ENCODE data around the gene RFX1.
A peak's percentile ranks its signal among the peaks of the same experiment; 100 is the strongest.

The RFX1 gene

DNA sequence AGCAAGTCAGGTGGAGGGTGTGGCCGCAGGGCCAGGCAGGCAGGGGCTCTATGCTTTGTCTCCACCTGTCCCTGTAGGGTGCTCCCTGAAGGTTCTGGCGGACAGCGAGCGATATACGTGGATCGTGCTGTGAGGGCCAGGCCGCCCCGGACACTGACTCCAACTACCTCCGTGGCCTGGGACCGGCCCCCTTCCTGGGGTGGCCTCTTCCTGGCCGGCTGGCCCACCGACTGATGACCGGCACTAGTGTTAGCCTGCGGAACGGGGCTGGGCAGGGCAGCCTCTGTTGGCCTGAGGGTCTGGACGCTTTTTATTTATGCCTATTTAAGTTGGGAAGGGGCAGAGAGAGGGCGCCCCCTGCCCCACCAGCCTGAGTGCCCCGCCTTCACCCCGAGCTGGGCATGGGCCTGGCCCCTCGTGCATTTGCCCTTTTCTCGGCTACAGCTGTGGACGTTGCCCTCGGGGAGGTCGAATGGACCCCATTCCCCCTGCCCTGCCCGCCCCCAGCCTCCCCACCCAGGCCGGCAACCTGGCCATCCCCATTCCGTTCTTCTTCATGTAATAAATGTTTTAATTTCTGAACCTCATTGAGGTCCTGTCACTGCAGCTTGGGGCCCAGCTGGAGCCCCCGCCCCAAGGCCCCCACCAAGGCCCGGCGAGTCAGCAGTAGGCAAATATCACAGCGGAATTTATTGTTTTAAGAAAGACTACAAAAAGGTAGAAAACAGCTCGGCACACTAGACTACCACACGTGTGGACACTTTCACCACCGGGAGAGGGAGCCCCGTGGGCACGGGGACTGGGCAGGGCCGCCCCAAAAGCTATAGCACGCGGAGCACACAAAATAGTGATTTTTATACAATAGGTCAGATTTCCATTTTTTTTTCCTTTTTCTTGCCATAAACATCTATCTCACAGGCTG, 45.0 kb downstream of the RFX1 start:
- no peak for DNase-seq (ENCODE audit: low read depth)

DNA sequence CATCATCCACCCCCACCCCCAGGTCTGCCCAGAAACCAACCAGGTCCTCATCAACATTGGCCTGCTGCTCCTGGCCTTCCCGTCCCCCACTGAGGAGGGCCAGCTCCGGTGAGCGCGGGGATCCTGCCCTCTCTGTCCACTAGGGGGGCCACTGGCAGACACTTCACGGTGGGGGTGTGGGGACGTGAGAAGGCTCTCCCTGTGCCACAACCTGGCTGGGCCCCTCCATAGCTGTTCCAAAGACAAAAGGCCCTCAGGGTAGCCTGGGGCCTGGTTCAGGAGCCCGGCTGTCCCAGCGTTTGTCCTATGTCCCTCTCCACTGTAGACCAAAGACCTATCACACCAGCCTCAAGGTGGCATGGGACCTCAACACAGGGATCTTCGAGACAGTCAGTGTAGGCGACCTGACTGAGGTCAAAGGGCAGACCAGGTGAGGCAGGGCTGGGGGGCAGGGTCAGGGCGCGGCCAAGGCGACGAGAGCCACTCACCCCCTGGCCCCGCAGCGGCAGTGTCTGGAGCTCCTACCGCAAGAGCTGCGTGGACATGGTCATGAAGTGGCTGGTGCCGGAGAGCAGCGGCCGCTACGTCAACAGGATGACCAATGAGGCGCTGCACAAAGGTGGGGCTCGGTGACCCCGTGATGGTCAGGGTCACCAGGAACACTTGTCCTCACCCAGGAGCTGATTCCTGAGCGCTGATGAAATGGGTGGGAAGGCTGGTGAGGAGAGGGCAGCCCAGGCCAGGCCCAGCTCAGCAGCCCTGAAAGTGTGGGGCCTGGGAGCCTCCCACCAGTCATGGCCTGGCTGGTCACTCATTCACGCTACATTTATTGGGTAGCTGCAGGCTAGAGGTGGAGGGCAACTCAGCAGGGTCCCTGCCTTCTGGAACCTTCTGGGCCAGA, 45.9 kb downstream of the RFX1 start:
- DNase-seq (ENCODE audit: low read depth) = no peak

DNA sequence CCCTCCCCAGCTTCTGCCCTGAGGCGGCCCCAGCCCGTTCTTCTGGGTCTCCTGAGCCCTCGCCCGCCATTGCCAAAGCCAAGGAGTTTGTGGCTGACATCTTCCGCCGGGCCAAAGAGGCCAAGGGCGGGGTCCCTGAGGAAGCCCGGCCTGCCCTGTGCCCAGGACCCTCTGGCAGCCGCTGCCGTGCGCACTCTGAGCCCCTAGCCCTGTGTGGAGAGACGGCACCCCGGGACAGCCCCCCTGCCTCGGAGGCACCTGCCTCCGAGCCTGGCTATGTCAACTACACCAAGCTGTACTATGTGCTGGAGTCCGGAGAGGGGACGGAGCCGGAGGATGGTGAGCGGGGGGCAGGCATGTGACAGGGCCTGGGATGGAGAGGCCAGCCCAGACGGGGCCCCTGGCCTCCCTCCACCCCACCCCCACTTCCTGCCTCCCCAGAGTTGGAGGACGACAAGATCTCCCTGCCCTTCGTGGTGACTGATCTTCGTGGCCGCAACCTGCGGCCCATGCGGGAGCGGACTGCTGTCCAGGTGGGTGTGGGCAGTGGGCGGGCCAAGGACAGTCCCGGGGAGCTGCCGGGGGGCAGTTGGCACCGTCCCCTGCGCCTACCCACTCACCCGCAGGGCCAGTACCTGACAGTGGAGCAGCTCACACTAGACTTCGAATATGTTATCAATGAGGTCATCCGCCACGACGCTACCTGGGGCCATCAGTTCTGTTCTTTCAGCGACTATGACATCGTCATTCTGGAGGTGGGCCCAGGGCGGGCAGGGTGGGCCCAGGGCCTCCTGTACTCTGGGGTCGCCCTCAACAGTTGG, 46.8 kb downstream of the RFX1 start:
- DNase-seq (ENCODE audit: low read depth) = no peak

DNA sequence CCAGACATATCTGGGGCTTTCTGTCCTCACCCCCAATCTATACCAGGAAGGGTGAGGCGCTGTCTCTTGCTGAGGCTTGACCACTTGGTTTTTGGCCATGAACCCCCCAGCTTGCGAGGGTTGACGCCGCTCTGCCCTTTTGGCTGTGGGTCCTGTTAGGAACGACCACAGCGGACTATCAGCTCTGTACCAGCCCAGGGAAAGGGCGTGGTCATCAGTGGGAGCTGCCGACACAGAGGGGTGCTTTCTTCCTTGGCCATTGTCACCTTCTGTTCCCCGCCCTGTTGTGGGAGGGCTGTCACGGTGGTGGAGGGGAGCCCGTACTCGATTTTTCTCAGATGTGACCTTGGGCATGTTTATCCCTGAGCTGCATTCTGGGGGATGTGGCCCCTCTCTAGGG, 48.1 kb downstream of the RFX1 start:
- DNase-seq (ENCODE audit: low read depth) = no peak

DNA sequence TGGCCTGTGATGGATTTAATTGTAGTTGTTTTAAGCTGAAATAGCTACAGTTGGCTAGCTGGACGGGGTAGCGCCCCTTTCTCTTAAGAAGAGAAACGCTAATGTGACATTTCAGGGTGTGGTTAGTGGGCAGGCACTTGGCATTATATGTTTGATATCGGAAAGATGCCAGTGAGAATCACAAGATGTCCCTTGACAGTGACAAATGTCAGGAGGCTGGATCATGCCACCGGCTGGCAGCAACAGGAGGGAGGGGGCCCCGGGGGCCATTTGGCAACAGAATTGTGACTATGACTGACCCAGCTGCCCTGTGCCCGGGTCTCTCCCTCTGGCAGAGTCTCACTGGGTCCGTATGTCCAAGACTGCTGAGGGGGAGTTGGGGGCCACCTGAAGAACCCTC, 49.1 kb downstream of the RFX1 start:
- no peak for DNase-seq (ENCODE audit: low read depth)

DNA sequence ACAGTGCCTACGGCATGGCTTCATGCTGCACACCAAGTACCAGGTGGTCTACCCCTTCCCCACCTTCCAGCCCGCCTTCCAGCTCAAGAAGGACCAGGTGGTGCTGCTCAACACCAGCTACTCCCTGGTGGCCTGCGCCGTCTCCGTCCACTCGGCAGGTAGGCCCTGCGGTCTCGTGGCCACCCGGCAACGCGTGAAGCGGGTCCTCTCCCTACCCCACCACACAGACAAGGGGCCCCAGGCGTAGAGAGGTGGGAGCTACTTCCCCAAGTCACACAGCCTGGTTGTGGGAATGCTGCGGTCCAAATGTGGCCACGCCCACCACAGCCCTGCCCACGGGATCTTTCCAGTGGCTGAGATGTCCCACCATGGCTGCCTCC, 49.8 kb downstream of the RFX1 start:
- DNase-seq (ENCODE audit: low read depth) = no peak

DNA sequence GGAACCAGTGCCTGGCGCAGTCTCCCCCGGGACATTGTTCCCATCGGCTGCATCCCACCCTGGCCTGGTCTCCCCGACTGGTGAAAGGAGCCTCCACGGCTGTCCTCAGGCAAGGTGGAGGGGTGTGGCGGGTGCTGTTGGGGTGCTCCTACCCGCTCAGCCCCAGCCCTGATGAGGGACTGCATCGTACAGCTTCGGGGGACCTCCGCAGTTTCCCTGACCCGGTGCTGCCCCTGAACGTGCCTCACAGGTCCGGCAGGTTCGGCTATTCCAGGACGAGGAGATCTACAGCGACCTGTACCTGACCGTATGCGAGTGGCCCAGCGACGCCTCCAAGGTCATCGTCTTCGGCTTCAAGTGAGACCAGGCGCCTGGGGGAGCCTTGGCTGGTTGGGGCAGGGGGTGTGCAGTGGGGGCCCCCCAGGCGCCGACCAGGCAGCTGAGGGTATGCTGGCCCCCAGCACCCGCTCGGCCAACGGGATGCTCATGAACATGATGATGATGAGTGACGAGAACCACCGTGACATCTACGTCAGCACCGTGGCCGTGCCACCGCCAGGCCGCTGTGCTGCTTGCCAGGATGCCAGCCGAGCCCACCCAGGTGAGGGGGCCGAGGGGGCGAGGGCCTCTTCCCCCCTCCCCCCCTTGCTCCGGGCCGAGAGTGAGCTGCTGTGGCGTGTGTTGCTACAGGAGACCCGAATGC, 50.3 kb downstream of the RFX1 start:
- no peak for DNase-seq (ENCODE audit: low read depth)

DNA sequence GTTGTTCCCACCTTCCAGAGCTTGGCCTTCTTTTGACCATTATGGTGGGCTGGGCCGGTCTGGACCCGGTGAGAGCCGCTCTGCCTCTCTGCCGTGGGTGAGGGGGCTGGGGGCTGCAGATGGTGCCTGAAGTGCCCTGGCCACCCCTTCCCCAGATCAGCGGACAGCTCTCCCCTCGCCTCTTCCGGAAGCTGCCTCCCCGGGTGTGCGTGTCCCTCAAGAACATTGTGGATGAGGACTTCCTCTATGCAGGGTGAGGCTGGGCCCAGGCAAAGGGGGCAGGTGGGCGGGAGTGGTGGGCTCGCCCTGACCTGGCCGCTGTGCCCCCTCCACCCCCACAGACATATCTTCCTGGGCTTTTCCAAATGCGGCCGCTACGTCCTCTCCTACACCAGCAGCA, 51.9 kb downstream of the RFX1 start:
- DNase-seq (ENCODE audit: low read depth) = no peak

DNA sequence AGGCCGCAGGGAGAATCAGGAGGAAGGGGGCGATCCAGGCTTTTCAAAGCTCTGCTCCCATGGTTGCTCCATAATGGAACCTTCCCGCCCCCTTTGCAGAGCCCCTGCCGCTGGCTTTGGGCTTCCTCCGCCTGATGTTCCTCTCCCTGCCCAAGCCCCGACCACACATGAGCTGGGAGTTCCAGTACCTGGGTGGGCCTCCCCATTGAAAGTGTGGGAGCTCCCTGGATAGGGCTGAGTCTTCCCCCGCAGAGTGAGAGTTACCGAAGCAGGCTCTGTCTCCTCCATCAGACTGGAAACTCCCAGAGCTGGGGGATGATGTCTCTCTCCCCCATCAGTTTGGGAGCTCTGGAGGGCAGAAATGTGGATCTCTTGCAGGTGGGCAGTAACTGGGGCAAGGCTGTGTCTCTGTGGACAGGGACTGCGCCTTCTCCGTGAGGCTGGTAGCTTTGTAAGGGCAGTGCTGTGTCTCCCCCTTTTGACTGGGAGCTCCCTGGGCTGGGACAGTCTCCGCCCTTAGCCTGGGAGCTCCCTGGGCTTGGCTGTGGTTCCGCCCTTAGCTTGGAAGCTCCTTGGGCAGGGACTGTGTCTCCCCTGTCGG, 53.1 kb downstream of the RFX1 start:
- DNase-seq (ENCODE audit: low read depth) = peak; percentile 27

DNA sequence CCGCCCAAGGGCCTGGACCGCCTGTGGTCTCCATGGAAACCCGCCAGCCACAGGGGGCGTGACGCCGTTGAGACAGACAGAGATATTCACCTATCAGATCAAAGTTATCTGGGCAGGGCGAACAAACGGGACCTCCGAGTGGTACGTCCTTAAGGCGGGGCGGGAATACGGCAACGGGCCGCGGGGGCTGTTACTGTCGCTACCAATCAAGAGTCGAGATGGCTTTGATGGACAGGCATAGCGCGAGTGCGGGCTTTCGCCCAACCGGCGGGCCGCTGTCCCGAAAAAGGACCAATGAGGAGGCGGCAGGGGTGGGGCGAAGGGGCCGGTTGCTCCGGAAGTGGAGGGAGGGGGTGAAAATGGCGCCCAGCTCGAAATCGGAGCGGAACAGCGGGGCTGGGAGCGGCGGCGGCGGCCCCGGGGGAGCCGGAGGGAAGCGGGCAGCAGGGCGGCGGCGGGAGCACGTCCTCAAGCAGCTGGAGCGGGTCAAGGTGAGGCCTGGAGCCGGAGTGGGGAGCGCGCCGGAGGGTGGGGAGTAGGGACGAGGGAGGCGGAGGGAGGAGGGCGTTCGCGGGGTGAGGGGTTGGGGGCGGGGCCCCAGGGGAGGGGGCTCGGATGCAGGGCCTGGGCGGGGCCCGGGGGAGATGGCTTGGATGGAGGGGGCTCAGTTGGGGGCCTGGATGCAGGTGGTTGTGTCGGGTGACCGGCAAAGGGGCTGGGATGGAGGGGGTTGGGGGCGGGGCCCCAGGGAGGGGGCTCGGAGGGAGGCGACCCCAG, 53.8 kb downstream of the RFX1 start, which contains the start of gene DCAF15:
TSS of gene DCAF15 (plus strand) at position 356 of the 777 bp plus-strand sequence. CDS start at position 360, 4 bp downstream.
- peak; percentile 99 for DNase-seq (ENCODE audit: low read depth)

DNA sequence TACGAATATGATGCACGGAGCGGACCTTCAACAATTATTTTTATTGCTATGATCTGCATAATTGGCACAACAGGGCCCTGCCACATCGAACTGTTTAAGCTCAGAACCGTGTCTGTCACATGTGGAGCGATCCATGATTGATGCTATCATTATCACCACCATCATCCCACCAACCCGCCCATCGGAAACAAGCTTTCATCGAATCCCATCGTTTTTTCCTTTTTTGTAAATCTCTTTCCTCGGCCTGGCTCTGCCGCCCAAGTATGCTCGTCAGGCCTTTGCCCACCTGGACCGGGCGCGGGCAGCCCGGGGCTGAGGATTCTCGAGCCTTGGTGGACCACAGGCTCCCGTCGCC, 54.3 kb downstream of the RFX1 start:
- DNase-seq (ENCODE audit: low read depth) = no peak

DNA sequence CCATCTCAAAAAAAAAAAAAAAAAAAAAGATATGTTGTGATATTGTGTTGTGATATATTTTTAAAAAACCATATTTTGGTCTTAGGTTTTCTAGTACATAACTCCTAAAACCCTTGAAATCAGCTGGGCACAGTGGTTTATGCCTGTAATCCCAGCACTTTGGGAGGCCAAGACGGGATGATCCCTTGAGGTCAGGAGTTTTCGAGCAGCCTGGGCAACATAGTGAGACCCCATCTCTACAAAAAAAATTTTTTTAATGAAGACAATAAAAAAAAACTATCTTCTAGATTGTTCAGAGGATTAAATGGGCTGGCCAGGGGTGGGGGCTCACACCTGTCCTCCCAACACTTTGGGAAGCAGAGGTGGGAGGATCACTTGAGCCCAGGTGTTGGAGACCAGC, 55.1 kb downstream of the RFX1 start:
- no peak for DNase-seq (ENCODE audit: low read depth)

DNA sequence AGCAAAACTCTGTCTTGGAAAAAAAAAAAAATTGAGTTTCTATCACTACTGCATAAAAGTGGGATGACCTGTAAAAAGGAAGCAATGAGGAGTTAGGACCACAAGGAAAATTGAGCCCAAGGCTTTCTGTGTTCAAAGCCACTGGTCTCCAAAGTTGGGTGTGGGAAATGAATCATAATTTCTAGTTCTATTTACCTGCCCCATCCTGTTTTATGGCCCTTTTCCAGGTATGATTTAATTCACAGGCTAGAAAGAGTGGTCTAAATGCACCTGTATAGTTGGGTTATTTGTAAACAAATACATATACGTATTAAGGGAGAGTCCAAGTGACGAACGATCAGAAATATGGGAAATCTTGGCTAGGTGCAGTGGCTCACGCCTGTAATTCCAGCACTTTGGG, 59.7 kb downstream of the RFX1 start:
- DNase-seq (ENCODE audit: low read depth) = no peak

DNA sequence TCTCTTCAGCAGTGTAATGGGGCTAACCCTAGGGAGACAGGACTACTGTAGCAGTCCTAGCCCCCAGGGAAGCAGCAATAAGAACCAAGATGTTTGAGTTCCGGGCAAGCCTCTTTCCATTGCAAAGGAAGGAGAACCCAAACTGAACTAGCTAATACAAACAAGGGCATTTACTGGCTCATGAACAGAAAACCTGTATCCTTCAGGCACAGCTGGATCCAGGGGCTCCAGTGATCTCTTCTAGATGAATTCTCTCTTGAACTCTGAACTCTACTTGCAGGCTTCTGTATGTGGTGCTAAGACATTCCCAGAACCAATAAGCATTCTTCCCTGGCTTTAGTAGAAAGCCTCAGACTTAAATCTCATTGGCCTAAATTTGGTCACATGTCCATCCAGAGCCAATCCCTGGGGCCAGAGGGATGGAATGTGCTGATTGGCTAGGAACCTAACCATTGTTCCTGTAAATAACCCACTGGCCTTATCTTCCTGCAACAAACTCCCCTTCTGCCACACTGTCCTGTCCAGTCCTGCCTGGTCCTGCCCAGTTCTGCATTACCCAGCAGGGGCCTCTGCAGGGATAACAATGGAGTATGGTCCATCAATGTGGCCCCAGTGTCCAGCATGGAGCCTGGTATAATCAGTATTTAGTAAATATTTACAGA, 64.0 kb downstream of the RFX1 start:
- no peak for DNase-seq (ENCODE audit: low read depth)

DNA sequence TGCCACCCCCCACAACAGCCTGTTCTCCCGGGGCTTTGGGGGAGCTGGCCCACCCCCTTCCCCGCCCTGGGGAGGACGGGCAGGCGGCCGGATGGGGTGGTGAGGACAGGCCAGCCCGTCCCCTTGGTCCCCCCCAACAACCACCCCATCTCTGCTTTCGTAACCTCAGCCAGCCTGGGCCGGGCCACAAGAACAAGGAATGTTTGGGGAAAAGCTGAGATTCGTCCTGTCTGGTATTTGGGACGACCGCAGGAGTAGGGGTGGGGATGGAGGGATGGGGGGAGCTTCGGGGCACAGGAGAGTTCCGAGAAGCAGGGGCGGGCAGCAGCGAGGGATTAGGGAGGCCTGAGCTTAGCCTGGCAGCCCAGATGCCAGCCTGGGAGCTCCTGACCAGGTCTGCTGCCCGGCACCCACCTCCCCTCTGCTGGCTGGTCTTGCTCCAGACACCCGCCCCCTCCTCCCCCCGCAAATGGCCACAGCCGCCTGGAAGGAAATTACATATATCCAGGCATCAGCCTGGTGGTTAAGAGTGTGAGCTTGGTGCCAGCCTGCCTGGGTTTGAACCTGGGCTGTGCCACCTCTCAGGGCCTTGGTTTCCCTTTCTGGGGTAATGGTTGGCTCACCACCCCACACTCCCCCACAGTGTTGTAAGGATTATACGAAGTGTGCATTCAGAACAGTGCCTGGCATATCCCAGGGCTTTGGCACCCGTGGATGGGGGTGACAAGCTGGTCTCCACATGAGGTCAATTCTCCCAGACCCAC, 67.6 kb downstream of the RFX1 start, which contains the start of gene PODNL1:
TSS of gene PODNL1 (minus strand) at position 117 of the 764 bp plus-strand sequence. CDS start 236 bp downstream, outside the sequence.
- DNase-seq (ENCODE audit: low read depth) = peak; percentile 40

DNA sequence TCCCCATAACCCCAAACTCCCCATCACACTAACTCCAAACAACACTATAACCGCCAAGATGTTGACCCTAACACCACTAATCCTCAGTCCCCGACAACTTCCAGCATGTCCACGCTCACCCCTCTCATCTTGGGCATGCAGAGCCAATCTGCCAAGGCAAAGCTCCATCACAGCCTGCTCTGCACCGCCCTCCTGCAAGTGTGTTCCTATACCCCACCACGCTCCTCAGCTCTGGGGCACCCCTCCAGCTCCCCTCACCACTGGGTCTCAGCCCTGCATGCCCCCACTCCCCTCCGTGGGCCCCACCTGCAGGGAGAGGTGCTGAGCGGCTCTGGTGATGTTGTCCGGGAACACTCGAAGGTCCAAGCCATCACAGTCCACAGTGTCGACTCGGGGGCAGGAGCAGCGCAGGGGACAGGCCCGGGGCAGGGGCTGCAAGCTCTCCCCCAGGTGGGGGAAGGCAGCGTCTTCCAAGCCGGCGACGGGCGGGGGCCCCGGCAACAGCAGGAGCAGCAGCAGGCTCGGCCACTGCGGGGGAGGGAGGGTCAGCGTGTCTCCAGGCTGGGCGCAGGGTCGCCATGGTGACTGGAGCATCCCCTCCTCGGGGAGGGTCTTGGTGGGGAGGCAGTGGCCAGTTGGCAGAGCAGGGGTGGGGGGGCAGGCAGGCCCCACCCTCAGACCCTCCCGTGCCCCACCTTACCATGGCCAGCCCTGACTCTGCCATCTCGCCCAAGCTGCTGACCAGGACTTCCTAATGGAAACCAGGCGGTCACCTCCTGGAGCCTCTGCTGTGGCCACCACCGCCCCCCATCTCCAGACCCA, 68.4 kb downstream of the RFX1 start:
- DNase-seq (ENCODE audit: low read depth) = no peak

DNA sequence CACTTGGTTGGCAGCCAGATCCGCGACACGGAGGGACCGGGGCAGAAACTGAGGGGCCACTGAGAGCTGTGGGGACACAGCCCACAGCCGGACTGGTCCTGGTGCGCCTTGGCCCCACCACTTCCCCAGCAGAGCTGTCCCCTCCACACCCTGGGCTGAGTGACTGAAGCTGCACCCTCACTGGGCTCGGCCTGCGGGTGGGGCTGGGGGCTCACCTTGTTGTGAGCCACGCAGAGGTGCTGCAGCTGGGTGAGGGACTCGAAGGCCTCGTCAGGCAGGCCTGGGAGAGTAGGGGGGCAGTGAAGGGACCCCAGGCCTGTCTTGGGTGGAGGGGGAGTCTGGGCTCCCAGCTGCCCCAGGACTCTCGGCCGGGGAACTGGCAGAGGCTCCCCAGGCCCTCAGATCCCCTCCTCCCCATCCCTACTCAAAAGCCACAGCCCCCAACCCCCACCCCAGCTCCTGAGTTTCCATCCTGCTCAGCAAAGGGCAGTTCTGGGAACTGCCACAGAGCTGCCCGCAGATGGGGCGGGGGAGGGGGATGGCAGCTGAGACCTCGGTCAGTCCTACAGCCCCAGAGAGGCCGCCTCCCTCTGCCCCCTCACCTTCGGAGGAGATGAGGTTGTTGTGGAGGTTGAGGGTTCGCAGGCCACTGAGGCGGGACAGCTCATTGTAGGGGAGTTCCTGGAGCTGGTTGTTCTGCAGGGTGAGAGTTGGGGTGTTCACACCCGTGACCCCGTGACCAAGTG, 70.2 kb downstream of the RFX1 start:
- no peak for DNase-seq (ENCODE audit: low read depth)

All from fibroblast of the conjunctiva (primary cell).